ENCODE measurements around the gene EVL. TPM values are rescaled to one million over a fixed set of nuclear protein-coding genes. Genes with fewer than 3 reads are reported as not detected.
"Not testable (repeated sequence)": the region's sequence is repeated elsewhere in the genome, so short reads cannot be mapped to it uniquely, and the experiment has no call there.

The EVL gene
- total RNA-seq, result 100 to 1,000 TPM; 171 to 175 TPM

- CTCF ChIA-PET, result interaction anchor here (1.2 to 13.1 kb wide), 5 partner anchors 10 to 43 kb away, joined by 3 to 166 read pairs (median 14); no protein-coding TSS in a partner anchor
- POLR2A ChIA-PET, result interaction anchor here (0.7 to 8.2 kb wide), 6 partner anchors 8 to 175 kb away, joined by 4 to 111 read pairs (median 6); no protein-coding TSS in a partner anchor
Measured at GRCh38 chr14:100065111-100065871, at the start of gene EVL. Gene EVL (plus strand): TSS chr14:100065422. CDS start chr14:100065501, 79 bp downstream.

- ChIA-PET CTCF (interaction anchor here (0.6 to 1.0 kb wide), 2 partner anchors 17 to 60 kb away, joined by 3 read pairs; no protein-coding TSS in a partner anchor), POLR2A (no interaction called here)
Measured at GRCh38 chr14:100017553-100017952, 47.7 kb upstream of the EVL start.

GRCh38 chr14:100018054-100018453 is 47.2 kb upstream of the EVL start:
- POLR2A ChIA-PET, result no interaction called here
- CTCF ChIA-PET, result interaction anchor here (0.6 kb wide), 1 partner anchor 61 kb away, joined by 3 read pairs; no protein-coding TSS in a partner anchor

- CTCF ChIA-PET, result interaction anchor here (0.6 to 0.7 kb wide), 3 partner anchors 51 to 499 kb away, joined by 3 read pairs; no protein-coding TSS in a partner anchor
- POLR2A ChIA-PET, result no interaction called here
Measured at GRCh38 chr14:100018482-100018881, 46.7 kb upstream of the EVL start.

- ChIA-PET CTCF (interaction anchor here (0.6 to 0.7 kb wide), 3 partner anchors 14 to 500 kb away, joined by 3 read pairs; no protein-coding TSS in a partner anchor), POLR2A (no interaction called here)
Measured at GRCh38 chr14:100019156-100019744, 46.0 kb upstream of the EVL start.

GRCh38 chr14:100020629-100021028 is 44.6 kb upstream of the EVL start:
- CTCF ChIA-PET, result no interaction called here

GRCh38 chr14:100022772-100023451 is 42.3 kb upstream of the EVL start:
- CTCF ChIA-PET, result no interaction called here
- POLR2A ChIA-PET, result no interaction called here

More at GRCh38 chr14:100020629-100021028, 44.6 kb upstream of the EVL start:
- POLR2A ChIA-PET, result no interaction called here

- ChIA-PET POLR2A (no interaction called here), CTCF (interaction anchor here (1.0 kb wide), 1 partner anchor 42 kb away, joined by 3 read pairs; no protein-coding TSS in a partner anchor)
Measured at GRCh38 chr14:100025111-100025510, 40.1 kb upstream of the EVL start.

GRCh38 chr14:100027771-100028490 is 37.3 kb upstream of the EVL start:
- POLR2A ChIA-PET, result no interaction called here
- CTCF ChIA-PET, result interaction anchor here (0.6 kb wide), 1 partner anchor 30 kb away, joined by 3 read pairs; no protein-coding TSS in a partner anchor

GRCh38 chr14:100028990-100029677 is 36.1 kb upstream of the EVL start:
- POLR2A ChIA-PET, result no interaction called here
- CTCF ChIA-PET, result no interaction called here

GRCh38 chr14:100030006-100030405 is 35.2 kb upstream of the EVL start:
- POLR2A ChIA-PET, result not testable (repeated sequence)
- CTCF ChIA-PET, result interaction anchor here (1.3 to 1.7 kb wide), 3 partner anchors 15 to 78 kb away, joined by 3 to 5 read pairs (median 3); no protein-coding TSS in a partner anchor

- POLR2A ChIA-PET, result no interaction called here
- CTCF ChIA-PET, result interaction anchor here (1.3 to 1.7 kb wide), 3 partner anchors 15 to 78 kb away, joined by 3 to 5 read pairs (median 3); no protein-coding TSS in a partner anchor
Measured at GRCh38 chr14:100030452-100031153, 34.6 kb upstream of the EVL start.

GRCh38 chr14:100031506-100032281 is 33.5 kb upstream of the EVL start:
- CTCF ChIA-PET, result interaction anchor here (1.6 to 1.7 kb wide), 2 partner anchors 14 to 76 kb away, joined by 3 to 5 read pairs; no protein-coding TSS in a partner anchor
- POLR2A ChIA-PET, result no interaction called here

GRCh38 chr14:100032738-100033137 is 32.5 kb upstream of the EVL start:
- CTCF ChIA-PET, result no interaction called here
- POLR2A ChIA-PET, result no interaction called here

- ChIA-PET POLR2A (no interaction called here), CTCF (no interaction called here)
Measured at GRCh38 chr14:100033347-100034075, 31.7 kb upstream of the EVL start.

GRCh38 chr14:100034468-100034867 is 30.8 kb upstream of the EVL start:
- ChIA-PET POLR2A (no interaction called here), CTCF (no interaction called here)

Data from activated CD8-positive, alpha-beta memory T cell treated with anti-CD3 and anti-CD28 coated beads for 36 hours (primary cell).